Hepatocyte (in vitro differentiated cells): Measurements from ENCODE around the gene C14orf180. TPM values are rescaled to one million over a fixed set of nuclear protein-coding genes. Genes with fewer than 3 reads are reported as not detected.

ENCODE experiments used
- DNase-seq: peaks from one replicate; pipeline ENCODE4 v3.0.0-alpha.2; 2016; ENCODE audit warnings: low spot score
- H2AFZ ChIP-seq: fragments of 200-600 bp; sonication (generic); 2 replicates; pipeline ENCODE4 v1.6.0; 2016; ENCODE audit warnings: antibody characterized with exemption, mild to moderate bottlenecking
- H3K27ac ChIP-seq: fragments of 200-600 bp; sonication (generic); 2 replicates; pipeline ENCODE4 v1.5.1; 2016; ENCODE audit warnings: mild to moderate bottlenecking
- H3K27me3 ChIP-seq: fragments of 200-600 bp; sonication (generic); 2 replicates; pipeline ENCODE4 v1.6.1; 2016
- H3K36me3 ChIP-seq: fragments of 200-600 bp; sonication (generic); replicated peaks from 2 replicates; pipeline ENCODE4 v1.5.1; 2016; ENCODE audit warnings: low read depth; ENCODE audit not compliant: insufficient read depth
- H3K4me1 ChIP-seq: fragments of 200-600 bp; sonication (generic); 2 replicates; pipeline ENCODE4 v1.5.1; 2016; ENCODE audit warnings: mild to moderate bottlenecking, moderate library complexity; ENCODE audit not compliant: insufficient read depth
- H3K4me2 ChIP-seq: fragments of 200-600 bp; sonication (generic); 2 replicates; pipeline ENCODE4 v1.6.0; 2016
- H3K4me3 ChIP-seq: fragments of 200-600 bp; sonication (generic); 2 replicates; pipeline ENCODE4 v1.5.1; 2016; ENCODE audit warnings: mild to moderate bottlenecking
- H3K79me2 ChIP-seq: fragments of 200-600 bp; sonication (generic); 2 replicates; pipeline ENCODE4 v1.6.0; 2017; ENCODE audit warnings: mild to moderate bottlenecking
- H3K9me2 ChIP-seq: fragments of 200-600 bp; sonication (generic); replicated peaks from 2 replicates; pipeline ENCODE4 v1.6.0; 2017; ENCODE audit warnings: mild to moderate bottlenecking; ENCODE audit not compliant: insufficient read depth
- H3K9me3 ChIP-seq: fragments of 200-600 bp; sonication (generic); 2 replicates; pipeline ENCODE4 v1.5.1; 2016; ENCODE audit warnings: low read depth, mild to moderate bottlenecking
- H4K20me1 ChIP-seq: fragments of 200-600 bp; sonication (generic); 2 replicates; pipeline ENCODE4 v1.6.0; 2016; ENCODE audit warnings: mild to moderate bottlenecking; ENCODE audit not compliant: insufficient read depth, poor library complexity, severe bottlenecking
- EZH2 ChIP-seq: fragments of 200-600 bp; sonication (generic); IDR thresholded peaks from 2 replicates; pipeline ENCODE4 v1.6.1; 2016; ENCODE audit warnings: antibody characterized with exemption, mild to moderate bottlenecking, borderline replicate concordance
- EZH2phosphoT487 ChIP-seq: fragments of 200-600 bp; sonication (generic); IDR thresholded peaks from one replicate; pipeline ENCODE4 v1.6.1; 2018; ENCODE audit warnings: antibody characterized with exemption, mild to moderate bottlenecking, low read depth, moderate library complexity; ENCODE audit not compliant: unreplicated experiment, severe bottlenecking
- WGBS: methylation state at CpG from one replicate; pipeline ENCODE4 v1.1.6; 2016; ENCODE audit warnings: low lambda C conversion rate; ENCODE audit errors: missing lambda C conversion rate; 5-methylcytosine and 5-hydroxymethylcytosine counted together
- polyA plus RNA-seq: library from polyadenylated mRNA; unstranded; fragments of >200 nt; fragmentation: Nextera tagmentation; extraction: Ambion mirVana; gene quantifications from 2 replicates; pipeline ENCODE4 v1.2.1, GENCODE V29; 2016
- total RNA-seq: library from RNA; depleted of rRNA; stranded (reverse); fragments of >200 nt; gene quantifications from 2 replicates; pipeline ENCODE4 v1.2.3, GENCODE V29; 2014
- TF ChIP-seq, protein P1 (sequence below): fragments of 200-600 bp; sonication (generic); IDR thresholded peaks from 2 replicates; pipeline ENCODE4 v1.5.1; 2016; ENCODE audit warnings: antibody characterized with exemption, mild to moderate bottlenecking; ENCODE audit not compliant: poor library complexity

The C14orf180 gene
- total and polyA plus RNA-seq, 2 experiments from 2014 or later, result 1.1 to 1.2 TPM

- Histone ChIP-seq H3K9me3 (no peaks in the 10 kb centered on the region), H3K4me3 (no peak overlapping the region), H3K4me1 (peaks cover 13% of the 10 kb centered on the region), H2AFZ (no peak overlapping the region), H3K36me3 (no peaks in the 10 kb centered on the region), H3K27ac (no peak overlapping the region), H4K20me1 (no peaks in the 10 kb centered on the region), H3K79me2 (no peaks in the 10 kb centered on the region), H3K27me3 (no peaks in the 10 kb centered on the region), H3K4me2 (no peak overlapping the region), H3K9me2 (no peaks in the 10 kb centered on the region)
- no peak for DNase-seq
- 70% methylated on average over 13 of the region's 13 CpGs for WGBS
- TF ChIP-seq EZH2 (no peak), EZH2phosphoT487 (no peak)
- TF ChIP-seq, protein P1, sequence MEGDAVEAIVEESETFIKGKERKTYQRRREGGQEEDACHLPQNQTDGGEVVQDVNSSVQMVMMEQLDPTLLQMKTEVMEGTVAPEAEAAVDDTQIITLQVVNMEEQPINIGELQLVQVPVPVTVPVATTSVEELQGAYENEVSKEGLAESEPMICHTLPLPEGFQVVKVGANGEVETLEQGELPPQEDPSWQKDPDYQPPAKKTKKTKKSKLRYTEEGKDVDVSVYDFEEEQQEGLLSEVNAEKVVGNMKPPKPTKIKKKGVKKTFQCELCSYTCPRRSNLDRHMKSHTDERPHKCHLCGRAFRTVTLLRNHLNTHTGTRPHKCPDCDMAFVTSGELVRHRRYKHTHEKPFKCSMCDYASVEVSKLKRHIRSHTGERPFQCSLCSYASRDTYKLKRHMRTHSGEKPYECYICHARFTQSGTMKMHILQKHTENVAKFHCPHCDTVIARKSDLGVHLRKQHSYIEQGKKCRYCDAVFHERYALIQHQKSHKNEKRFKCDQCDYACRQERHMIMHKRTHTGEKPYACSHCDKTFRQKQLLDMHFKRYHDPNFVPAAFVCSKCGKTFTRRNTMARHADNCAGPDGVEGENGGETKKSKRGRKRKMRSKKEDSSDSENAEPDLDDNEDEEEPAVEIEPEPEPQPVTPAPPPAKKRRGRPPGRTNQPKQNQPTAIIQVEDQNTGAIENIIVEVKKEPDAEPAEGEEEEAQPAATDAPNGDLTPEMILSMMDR, result no peak
These were observed 23.1 kb upstream of the C14orf180 start for GRCh38 chr14:104556256-104557021.

DNA sequence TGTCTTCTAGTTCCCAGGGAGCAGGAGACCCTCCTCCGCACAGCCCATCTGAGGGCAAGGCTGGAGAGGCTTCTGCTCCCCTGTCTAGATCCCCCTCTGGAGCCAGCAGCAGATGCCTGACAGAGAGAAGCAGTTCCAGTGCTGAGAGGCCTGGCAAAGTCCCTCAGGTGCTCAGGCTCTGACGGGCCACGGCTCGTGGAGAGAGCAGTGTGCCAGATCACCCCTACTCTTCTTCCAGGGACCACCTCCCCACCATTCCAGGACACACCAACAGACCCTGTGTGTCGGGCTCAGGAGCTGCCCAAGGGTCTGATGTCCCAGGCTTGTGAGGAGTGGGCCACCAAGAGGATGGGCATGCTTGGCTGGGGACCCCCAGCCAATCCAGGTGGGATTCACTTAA, 22.5 kb upstream of the C14orf180 start:
- H3K79me2 ChIP-seq, result no peaks in the 10 kb centered on the region
- DNase-seq, result no peak
- no peaks in the 10 kb centered on the region for H4K20me1 ChIP-seq
- no peak overlapping the region for H3K4me2 ChIP-seq
- H3K36me3 ChIP-seq, result no peaks in the 10 kb centered on the region
- H3K27ac ChIP-seq, result no peak overlapping the region
- no peaks in the 10 kb centered on the region for H3K27me3 ChIP-seq
- peaks cover 13% of the 10 kb centered on the region for H3K4me1 ChIP-seq
- H2AFZ ChIP-seq, result no peak overlapping the region
- no peaks in the 10 kb centered on the region for H3K9me2 ChIP-seq
- TF ChIP-seq EZH2phosphoT487 (no peak), EZH2 (no peak)
- TF ChIP-seq, protein P1, result no peak
- WGBS, result 91% methylated on average over 5 of the region's 5 CpGs
- no peak overlapping the region for H3K4me3 ChIP-seq
- H3K9me3 ChIP-seq, result no peaks in the 10 kb centered on the region

- DNase-seq, result no peak
- Histone ChIP-seq H3K4me2 (no peak overlapping the region), H3K9me2 (no peaks in the 10 kb centered on the region), H3K36me3 (no peaks in the 10 kb centered on the region), H3K27ac (no peak overlapping the region), H3K4me3 (no peak overlapping the region), H2AFZ (no peak overlapping the region), H3K9me3 (no peaks in the 10 kb centered on the region), H3K4me1 (peaks cover 13% of the 10 kb centered on the region), H3K27me3 (no peaks in the 10 kb centered on the region), H3K79me2 (no peaks in the 10 kb centered on the region), H4K20me1 (no peaks in the 10 kb centered on the region)
- TF ChIP-seq EZH2 (no peak), EZH2phosphoT487 (no peak)
- TF ChIP-seq, protein P1, result no peak
- WGBS, result 94% methylated on average over 1 of the region's 1 CpG
These were observed 21.8 kb upstream of the C14orf180 start for GRCh38 chr14:104557766-104558165.
